NOMO-1 treated with DMSO at 0.1 percent for 48 hours (cell line): ENCODE results near the gene PYY.
"Not testable (repeated sequence)": the region's sequence is repeated elsewhere in the genome, so short reads cannot be mapped to it uniquely, and the experiment has no call there.

Experiments used
- DNase-seq: peaks from one replicate; lab custom pipeline; 2025; ENCODE audit not compliant: unreplicated experiment; lab: John Stamatoyannopoulos, UW

Gene PYY

GRCh38 chr17:43979011-43979410 is 25.3 kb upstream of the PYY start:
- no peak for DNase-seq

DNA sequence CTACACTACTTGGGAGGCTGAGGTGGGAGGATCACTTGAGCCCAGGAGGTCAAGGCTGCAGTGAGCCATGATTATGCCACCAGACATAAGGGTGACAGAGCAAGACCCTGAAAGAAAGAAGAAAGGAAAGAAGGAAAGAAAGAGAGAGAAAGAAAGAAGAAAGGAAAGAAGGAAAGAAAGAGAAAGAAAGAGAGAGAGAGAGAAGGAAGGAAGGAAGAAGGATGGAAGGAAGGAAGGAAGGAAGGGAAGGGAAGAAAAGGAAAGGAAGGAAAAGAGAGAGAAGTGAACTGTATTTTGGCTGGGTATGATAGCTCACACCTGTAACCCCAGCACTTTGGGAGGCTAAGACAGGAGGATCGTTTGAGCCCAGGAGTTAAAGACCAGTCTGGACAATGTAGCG is 24.3 kb upstream of the PYY start:
- no peak for DNase-seq

GRCh38 chr17:43976963-43977837 is 23.5 kb upstream of the PYY start:
- DNase-seq, result no peak

GRCh38 chr17:43975898-43976297 is 22.2 kb upstream of the PYY start:
- no peak for DNase-seq

GRCh38 chr17:43974382-43975266 is 20.9 kb upstream of the PYY start:
- no peak for DNase-seq

GRCh38 chr17:43972444-43973212 is 18.9 kb upstream of the PYY start:
- DNase-seq, result not testable (repeated sequence)

GRCh38 chr17:43971436-43971835 is 17.7 kb upstream of the PYY start:
- not testable (repeated sequence) for DNase-seq

DNA sequence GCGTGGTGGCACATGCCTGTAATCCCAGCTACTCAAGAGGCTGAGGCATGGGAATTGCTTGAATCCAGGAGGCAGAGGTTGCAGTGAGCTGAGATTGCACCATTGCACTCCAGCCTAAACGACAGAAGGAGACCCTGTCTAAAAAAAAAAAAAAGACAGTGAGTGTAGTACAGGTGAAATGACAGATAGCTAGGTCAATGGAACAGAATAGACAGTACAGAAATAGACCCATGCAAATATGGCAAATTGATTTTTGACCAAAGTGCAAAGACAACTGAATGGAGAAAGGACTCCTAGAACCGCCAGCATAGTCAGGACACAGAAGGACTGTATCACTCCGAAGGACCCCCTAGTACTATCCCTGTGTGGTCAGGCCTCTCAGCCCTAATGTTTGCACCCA is 16.6 kb upstream of the PYY start:
- no peak for DNase-seq

DNA sequence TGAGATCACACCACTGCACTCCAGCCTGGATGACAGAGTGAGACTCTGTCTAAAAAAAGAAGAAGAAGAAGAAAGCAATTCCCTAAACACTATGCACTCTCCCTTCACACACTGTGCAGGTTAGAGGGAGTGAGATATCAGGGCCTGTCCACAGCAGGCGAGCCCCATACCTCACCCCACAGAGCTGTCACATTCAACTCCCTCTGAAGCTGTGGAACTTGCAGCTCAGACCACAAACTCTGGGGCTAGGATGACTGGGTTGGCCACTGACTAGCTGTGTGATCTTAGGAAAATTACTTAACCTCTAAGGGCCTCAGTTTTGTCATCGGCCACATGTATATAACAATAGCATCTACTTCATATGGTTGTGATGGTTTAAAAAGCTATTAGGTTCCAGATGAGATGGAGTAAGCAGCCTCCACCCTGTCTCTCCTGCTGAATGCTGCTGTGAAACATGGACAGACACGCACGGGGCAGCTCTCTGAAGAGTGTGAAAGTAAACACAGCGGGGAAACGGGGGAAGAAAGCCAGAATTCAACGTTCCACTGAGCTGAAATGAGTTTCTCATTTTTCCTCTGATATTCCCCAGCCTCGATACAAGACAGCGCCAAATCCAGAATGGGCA is 13.6 kb upstream of the PYY start:
- DNase-seq, result no peak

GRCh38 chr17:43966276-43966675 is 12.5 kb upstream of the PYY start:
- DNase-seq, result no peak

- DNase-seq, result no peak
Measured at GRCh38 chr17:43962479-43962878, 8.7 kb upstream of the PYY start.

- DNase-seq, result no peak
Measured at GRCh38 chr17:43961954-43962353, 8.2 kb upstream of the PYY start.

GRCh38 chr17:43961292-43961691 is 7.6 kb upstream of the PYY start:
- DNase-seq, result not testable (repeated sequence)

DNA sequence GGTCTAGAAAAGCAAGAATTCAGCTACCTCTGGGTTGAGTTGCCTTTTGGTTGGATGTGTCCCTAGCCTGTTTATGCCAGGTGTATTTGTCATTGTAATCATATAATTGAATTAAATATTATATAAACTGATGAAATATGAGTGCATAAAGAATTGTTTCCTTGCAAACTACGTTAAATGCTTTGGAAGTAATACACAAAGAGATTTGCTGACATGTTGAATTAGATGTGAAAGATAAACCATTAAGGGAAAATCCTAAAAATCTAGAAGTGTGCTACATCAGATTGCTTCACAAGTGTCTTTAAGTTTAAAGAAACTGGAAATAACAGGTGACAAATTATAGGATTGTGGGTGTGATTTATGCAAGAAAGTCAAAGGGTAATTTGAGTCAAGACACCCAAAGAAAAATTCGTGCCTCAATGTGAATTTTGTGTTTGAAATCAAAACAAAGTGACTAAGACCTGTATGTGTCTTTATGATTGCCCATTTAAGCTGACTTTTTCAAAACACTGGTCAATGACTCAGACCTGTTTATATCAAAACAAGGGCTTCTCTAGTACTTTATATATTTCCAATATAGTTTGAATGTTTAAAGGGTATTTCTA is 5.1 kb upstream of the PYY start:
- DNase-seq, result no peak

GRCh38 chr17:43956222-43956621 is 2.5 kb upstream of the PYY start:
- DNase-seq, result no peak

DNA sequence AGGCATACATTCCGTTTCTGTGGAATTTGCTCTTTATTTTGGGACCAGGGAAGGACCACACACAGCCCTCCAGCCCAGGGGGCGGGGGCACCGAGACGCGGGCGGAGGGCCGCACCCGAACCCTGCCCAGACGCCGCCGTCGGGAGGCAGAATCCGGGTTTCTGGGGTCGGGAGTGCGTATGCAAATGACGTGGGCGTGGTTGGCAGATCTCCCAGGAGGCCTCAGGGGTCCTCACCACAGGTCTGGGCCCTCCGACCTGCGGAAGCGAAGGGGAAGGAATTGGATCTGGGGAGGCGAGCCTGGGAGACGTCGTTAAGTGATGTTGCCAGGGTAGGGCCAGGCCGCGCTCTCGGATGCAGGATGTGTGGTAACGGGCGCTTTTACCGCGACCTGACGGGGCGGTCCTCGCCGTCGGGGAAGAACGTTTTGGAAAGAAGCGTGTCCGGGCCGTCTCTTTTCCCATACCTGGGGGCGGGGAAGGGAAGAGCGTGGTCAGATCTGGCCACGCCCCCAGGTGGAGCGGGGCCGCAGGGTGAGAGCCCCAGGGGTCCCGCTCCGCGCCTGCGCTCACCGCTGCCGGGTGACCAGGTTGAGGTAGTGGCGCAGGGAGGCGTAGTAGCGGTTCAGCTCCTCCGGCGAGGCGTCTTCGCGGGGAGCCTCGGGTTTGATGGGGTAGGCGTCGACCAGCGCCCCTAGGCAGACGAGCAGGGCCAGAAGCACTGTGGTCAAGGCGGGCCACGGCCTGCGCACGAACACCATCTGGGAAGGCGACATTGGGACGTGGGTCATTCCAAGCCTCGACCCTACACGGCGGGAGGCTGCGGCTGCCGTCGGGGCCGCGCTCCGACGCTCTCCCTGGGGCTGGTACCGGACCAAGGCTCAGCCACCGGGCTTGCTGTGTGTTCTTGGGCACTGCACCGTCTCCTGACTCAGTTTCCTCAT is 745 bp downstream of the PYY start:
- DNase-seq, result no peak

DNA sequence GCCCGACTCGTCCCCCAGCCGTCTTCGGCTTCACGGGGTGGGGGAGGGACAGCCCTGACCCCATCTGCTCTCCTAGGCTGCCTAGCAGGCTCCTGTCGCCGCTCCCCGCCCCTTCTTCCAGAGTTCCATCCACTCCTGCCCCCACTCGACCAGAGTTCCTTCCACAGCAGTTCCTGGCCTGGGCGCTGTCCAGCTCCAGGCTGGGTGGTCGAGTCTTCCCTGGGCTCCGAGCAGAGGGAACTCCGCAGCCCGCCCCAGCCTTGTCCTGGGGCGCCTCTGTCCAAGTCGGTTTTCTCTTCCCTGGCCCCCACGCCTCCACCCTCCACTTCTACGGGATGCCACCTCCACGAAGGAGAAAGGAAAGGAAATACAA is 1.4 kb downstream of the PYY start:
- no peak for DNase-seq

DNA sequence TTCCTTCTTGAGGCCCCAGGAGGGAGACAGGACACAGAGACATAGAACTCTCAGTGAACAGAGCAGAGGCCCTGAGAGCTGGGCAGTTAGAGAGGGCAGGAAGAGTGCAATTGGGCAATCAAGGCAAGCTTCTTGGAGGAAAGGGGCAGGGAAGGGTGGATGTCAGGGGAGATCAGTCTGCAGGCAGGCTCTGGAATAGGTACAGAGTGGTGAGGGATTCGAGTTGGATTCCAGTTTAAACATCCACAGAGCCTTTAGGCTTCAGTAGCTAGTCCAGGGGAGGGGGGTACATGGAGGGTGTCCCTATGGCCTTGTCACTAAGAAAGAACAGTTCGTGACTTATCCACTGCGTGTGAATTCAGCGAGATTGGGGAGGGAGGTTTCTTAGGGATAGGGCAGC is 2.0 kb downstream of the PYY start:
- no peak for DNase-seq

DNA sequence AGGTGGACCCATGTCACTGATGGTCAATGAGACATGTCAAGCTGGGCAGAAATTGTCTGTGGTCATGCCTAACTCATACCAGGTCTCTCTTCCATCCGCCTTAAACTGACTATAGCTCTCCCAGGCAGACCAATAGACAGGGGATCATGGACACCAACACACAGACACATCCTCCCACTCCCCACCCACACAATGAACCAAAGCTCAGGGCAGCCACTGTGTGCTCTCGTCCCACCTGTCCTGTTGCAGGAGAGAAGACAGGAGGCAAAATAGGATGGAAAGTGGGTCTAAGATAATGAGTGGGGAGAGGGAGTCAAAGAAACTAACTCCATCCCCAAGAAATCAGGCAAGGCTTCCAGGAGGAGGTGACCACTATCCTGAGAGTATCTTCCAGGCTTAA is 3.2 kb downstream of the PYY start:
- DNase-seq, result no peak
